ENCODE data around the gene FBLN5. TPM values are rescaled to one million over a fixed set of nuclear protein-coding genes. Genes with fewer than 3 reads are reported as not detected.
"Not testable (repeated sequence)": the region's sequence is repeated elsewhere in the genome, so short reads cannot be mapped to it uniquely, and the experiment has no call there.

Gene FBLN5
- total RNA-seq, 1 donor from 2014 or later = 41.5 TPM

GRCh38 chr14:91872011-91872501, 75.4 kb downstream of the FBLN5 start:
- peaks cover 11% of the 10 kb centered on the region for H3K36me3 Mint-ChIP-seq

GRCh38 chr14:91871401-91871800, 76.1 kb downstream of the FBLN5 start:
- not testable (repeated sequence) for H3K4me3 Mint-ChIP-seq, H3K4me1 Mint-ChIP-seq, H3K27ac Mint-ChIP-seq

More at GRCh38 chr14:91872011-91872501, 75.4 kb downstream of the FBLN5 start:
- no peak for TF ChIP-seq CTCF (IDR thresholded peaks at IDR 0.05; ENCODE audit: unreplicated experiment)
- DNase-seq (ENCODE audit: low spot score in 2 of 2, unreplicated experiment in 2 of 2) = no peak
- Mint-ChIP-seq H3K4me3 (no peak overlapping the region), H3K4me1 (no peaks in the 10 kb centered on the region), H3K27me3 (ENCODE audit: low read depth) (no peaks in the 10 kb centered on the region), H3K27ac (no peak overlapping the region), H3K9me3 (no peaks in the 10 kb centered on the region)

GRCh38 chr14:91870890-91871289, 76.6 kb downstream of the FBLN5 start:
- H3K9me3 Mint-ChIP-seq = no peaks in the 10 kb centered on the region
- peaks cover 9% of the 10 kb centered on the region for H3K36me3 Mint-ChIP-seq
- DNase-seq (ENCODE audit: low spot score in 2 of 2, unreplicated experiment in 2 of 2) = no peak
- no peak for TF ChIP-seq CTCF (IDR thresholded peaks at IDR 0.05; ENCODE audit: unreplicated experiment)
- no peak overlapping the region for H3K4me3 Mint-ChIP-seq
- no peaks in the 10 kb centered on the region for H3K4me1 Mint-ChIP-seq
- H3K27me3 Mint-ChIP-seq (ENCODE audit: low read depth) = no peaks in the 10 kb centered on the region
- H3K27ac Mint-ChIP-seq = no peak overlapping the region

More at GRCh38 chr14:91871401-91871800, 76.1 kb downstream of the FBLN5 start:
- H3K27me3 Mint-ChIP-seq (ENCODE audit: low read depth); DNase-seq (ENCODE audit: low spot score in 2 of 2, unreplicated experiment in 2 of 2); H3K9me3 Mint-ChIP-seq: not testable (repeated sequence)
- peaks cover 11% of the 10 kb centered on the region for H3K36me3 Mint-ChIP-seq

- Mint-ChIP-seq H3K36me3 (peaks cover 9% of the 10 kb centered on the region), H3K9me3 (no peaks in the 10 kb centered on the region), H3K4me1 (peaks cover 1% of the 10 kb centered on the region), H3K4me3 (no peak overlapping the region), H3K27me3 (ENCODE audit: low read depth) (no peaks in the 10 kb centered on the region), H3K27ac (no peak overlapping the region)
- DNase-seq (ENCODE audit: low spot score in 2 of 2, unreplicated experiment in 2 of 2) = no peak
- no peak for TF ChIP-seq CTCF (IDR thresholded peaks at IDR 0.05; ENCODE audit: unreplicated experiment)
Observed at GRCh38 chr14:91870001-91870400, 77.5 kb downstream of the FBLN5 start.

- Mint-ChIP-seq H3K9me3 (no peaks in the 10 kb centered on the region), H3K27ac (no peak overlapping the region), H3K4me3 (no peak overlapping the region), H3K27me3 (ENCODE audit: low read depth) (no peaks in the 10 kb centered on the region), H3K36me3 (peaks cover 9% of the 10 kb centered on the region), H3K4me1 (peaks cover 2% of the 10 kb centered on the region)
- no peak for DNase-seq (ENCODE audit: low spot score in 2 of 2, unreplicated experiment in 2 of 2)
- no peak for TF ChIP-seq CTCF (IDR thresholded peaks at IDR 0.05; ENCODE audit: unreplicated experiment)
Observed at GRCh38 chr14:91869556-91869955, 77.9 kb downstream of the FBLN5 start.

GRCh38 chr14:91867316-91867988, 80.0 kb downstream of the FBLN5 start, which contains the start of gene TC2N:
Gene TC2N (minus strand): TSS chr14:91867536. CDS start chr14:91813769, 53,767 bp downstream.
- peaks cover 9% of the 10 kb centered on the region for H3K36me3 Mint-ChIP-seq
- DNase-seq (ENCODE audit: low spot score in 2 of 2, unreplicated experiment in 2 of 2) = no peak
- H3K4me1 Mint-ChIP-seq = peaks cover 2% of the 10 kb centered on the region
- no peaks in the 10 kb centered on the region for H3K27me3 Mint-ChIP-seq (ENCODE audit: low read depth)
- no peak within 1 kb of the TSS for H3K4me3 Mint-ChIP-seq
- no peak for TF ChIP-seq CTCF (IDR thresholded peaks at IDR 0.05; ENCODE audit: unreplicated experiment)
- no peaks in the 10 kb centered on the region for H3K9me3 Mint-ChIP-seq
- no peak within 1 kb of the TSS for H3K27ac Mint-ChIP-seq

All from mesothelial cell of epicardium (in vitro differentiated cells).